GM12878 (cell line): Measurements from ENCODE around the gene IMMP2L. TPM values are rescaled to one million over a fixed set of nuclear protein-coding genes. Genes with fewer than 3 reads are reported as not detected.

Source experiments
- ATAC-seq: fragments of 200-7000 bp; cut with Tn5 transposase; 3 replicates; pipeline ENCODE4 v1.9.1; 2020; ENCODE audit warnings: mild to moderate bottlenecking, moderate library complexity
- BruUV-seq: library from RNA; stranded (reverse); fragments of 400-500 nt; replicated peaks from 2 replicates; lab custom pipeline; 2021; lab: Mats Ljungman, UMichigan
- CTCF ChIA-PET: fragments of 300-600 bp; sonication (Branson Sonifier 250); formaldehyde crosslinking; extraction: SDS; loops from one replicate; lab custom pipeline; 2021; ENCODE audit warnings: inconsistent platforms; lab: Yijun Ruan, JAX
- POLR2A ChIA-PET: fragments of 350-600 bp; formaldehyde crosslinking; extraction: SDS; loops from one replicate; lab custom pipeline; 2021; ENCODE audit warnings: inconsistent platforms; lab: Charles Lee
- RAD21 ChIA-PET: fragments of 300-600 bp; sonication (Branson Sonifier 250); formaldehyde crosslinking; loops from one replicate; lab custom pipeline; 2023; ENCODE audit warnings: antibody characterized with exemption; ENCODE audit not compliant: unreplicated experiment; lab: Charles Lee
- SMC1A ChIA-PET: fragments of 300-600 bp; sonication (Branson Sonifier 250); formaldehyde crosslinking; loops from one replicate; lab custom pipeline; 2023; ENCODE audit not compliant: unreplicated experiment, uncharacterized antibody; lab: Charles Lee
- DNase-seq: peaks from one replicate; pipeline ENCODE4 v3.0.0-alpha.2; 2011; ENCODE audit warnings: low read depth, low spot score
- FAIRE-seq: peaks from 3 replicates; lab custom pipeline; 2011; peaks lifted over from hg19 to GRCh38; lab: Jason Lieb, UNC
- H2AFZ ChIP-seq: 2 replicates; pipeline ENCODE4 v1.6.0; 2011; ENCODE audit warnings: low read depth, low read length, control low read depth; ENCODE audit not compliant: control insufficient read depth
- H3K27ac ChIP-seq: 2 replicates; pipeline ENCODE4 v1.5.1; 2011; ENCODE audit warnings: control low read depth; ENCODE audit not compliant: control insufficient read depth, insufficient read depth
- H3K27me3 ChIP-seq, 2 experiments: replicated peaks in 1 of 2; 2 replicates each; pipeline versions ENCODE4 v1.6.0 to v1.6.1; 2011; ENCODE audit warnings: low read length in 1 of 2; ENCODE audit not compliant: control insufficient read depth in 2 of 2, insufficient read depth in 2 of 2
- H3K36me3 ChIP-seq, 2 experiments: 2 replicates each; pipeline ENCODE4 v1.5.1; 2011; ENCODE audit warnings: low read length in 1 of 2; ENCODE audit not compliant: control insufficient read depth in 2 of 2, insufficient read depth in 2 of 2
- H3K4me1 ChIP-seq: 2 replicates; pipeline ENCODE4 v1.6.1; 2011; ENCODE audit warnings: mild to moderate bottlenecking, low read length, moderate library complexity, mixed read lengths; ENCODE audit not compliant: control insufficient read depth, insufficient read depth
- H3K4me2 ChIP-seq: 2 replicates; pipeline ENCODE4 v1.6.0; 2011; ENCODE audit warnings: control low read depth; ENCODE audit not compliant: control insufficient read depth, insufficient read depth
- H3K4me3 ChIP-seq: fragments of 200-600 bp; sonication (generic); 2 replicates; pipeline ENCODE4 v1.5.1; 2016
- H3K79me2 ChIP-seq: 2 replicates; pipeline ENCODE4 v1.6.0; 2011; ENCODE audit warnings: low read length; ENCODE audit not compliant: control insufficient read depth, insufficient read depth
- H3K9ac ChIP-seq: 2 replicates; pipeline ENCODE4 v1.8.0; 2011; ENCODE audit warnings: low read length, control low read depth, mixed read lengths; ENCODE audit not compliant: control insufficient read depth, insufficient read depth
- H3K9me3 ChIP-seq: replicated peaks from 3 replicates; pipeline ENCODE4 v1.5.1; 2011; ENCODE audit warnings: mild to moderate bottlenecking, low read length; ENCODE audit not compliant: control insufficient read depth, insufficient read depth
- H4K20me1 ChIP-seq: 2 replicates; pipeline ENCODE4 v1.6.0; 2011; ENCODE audit not compliant: control insufficient read depth, insufficient read depth
- BHLHE40 ChIP-seq, 2 experiments: fragments of 450-650 bp in 1 of 2; IDR thresholded peaks; 2 replicates each; pipeline ENCODE4 v1.6.1; 2011 to 2017; ENCODE audit warnings: low read depth in 2 of 2, borderline replicate concordance in 1 of 2, improper control_type of control experiment in 1 of 2, low read length in 1 of 2, mild to moderate bottlenecking in 1 of 2
- CHD2 ChIP-seq: IDR thresholded peaks from 2 replicates; pipeline ENCODE4 v1.6.1; 2011; ENCODE audit warnings: low read depth, low read length, improper control_type of control experiment, borderline replicate concordance
- E2F8 ChIP-seq: fragments of 450-650 bp; IDR thresholded peaks from 2 replicates; pipeline ENCODE4 v1.6.1; 2018; ENCODE audit warnings: mild to moderate bottlenecking, low read depth, moderate library complexity; ENCODE audit not compliant: partially characterized antibody
- ELK1 ChIP-seq: IDR thresholded peaks from 2 replicates; pipeline ENCODE4 v1.6.1; 2012; ENCODE audit warnings: low read depth, low read length, improper control_type of control experiment
- FOXK2 ChIP-seq: fragments of 450-650 bp; IDR thresholded peaks from 2 replicates; pipeline ENCODE4 v1.6.1; 2017; ENCODE audit warnings: mild to moderate bottlenecking, moderate library complexity
- HDAC6 ChIP-seq: fragments of 200-600 bp; sonication (generic); IDR thresholded peaks from one replicate; pipeline ENCODE4 v1.8.0; 2017; ENCODE audit warnings: antibody characterized with exemption; ENCODE audit not compliant: unreplicated experiment
- MAX ChIP-seq: IDR thresholded peaks from 2 replicates; pipeline ENCODE4 v1.6.1; 2012; ENCODE audit warnings: low read depth, low read length, improper control_type of control experiment
- MEF2B ChIP-seq: fragments of 450-650 bp; IDR thresholded peaks from 2 replicates; pipeline ENCODE4 v1.6.1; 2018; ENCODE audit warnings: mild to moderate bottlenecking, moderate library complexity; ENCODE audit not compliant: partially characterized antibody, poor library complexity, severe bottlenecking
- MTA2 ChIP-seq: fragments of 450-650 bp; IDR thresholded peaks from 2 replicates; pipeline ENCODE4 v1.6.1; 2016; ENCODE audit warnings: low read depth, mild to moderate bottlenecking, moderate library complexity
- MTA3 ChIP-seq: IDR thresholded peaks from 2 replicates; pipeline ENCODE4 v1.6.1; 2012; ENCODE audit warnings: low read length, inconsistent platforms, borderline replicate concordance
- NFIC ChIP-seq: IDR thresholded peaks from 2 replicates; pipeline ENCODE4 v1.6.1; 2012; ENCODE audit warnings: low read depth, mild to moderate bottlenecking, inconsistent platforms, low read length, moderate library complexity
- PML ChIP-seq: IDR thresholded peaks from 2 replicates; pipeline ENCODE4 v1.6.1; 2012; ENCODE audit warnings: low read length, inconsistent platforms
- POLR2A ChIP-seq: IDR thresholded peaks from 2 replicates; pipeline ENCODE4 v1.6.1; 2011; ENCODE audit warnings: low read depth, mild to moderate bottlenecking, low read length
- RB1 ChIP-seq: fragments of 450-650 bp; formaldehyde crosslinking; IDR thresholded peaks from 2 replicates; pipeline ENCODE4 v1.6.1; 2017; ENCODE audit warnings: mild to moderate bottlenecking, borderline replicate concordance
- RFX5 ChIP-seq: IDR thresholded peaks from 2 replicates; pipeline ENCODE4 v1.6.1; 2011; ENCODE audit warnings: low read depth, low read length, improper control_type of control experiment
- SIX5 ChIP-seq: IDR thresholded peaks from 2 replicates; pipeline ENCODE4 v1.6.1; 2011; ENCODE audit warnings: mild to moderate bottlenecking, low read depth, low read length, moderate library complexity; ENCODE audit not compliant: severe bottlenecking
- SMAD1 ChIP-seq: fragments of 450-650 bp; IDR thresholded peaks from 2 replicates; pipeline ENCODE4 v1.6.1; 2018; ENCODE audit warnings: mild to moderate bottlenecking, low read depth; ENCODE audit not compliant: partially characterized antibody
- SREBF2 ChIP-seq: IDR thresholded peaks from 2 replicates; pipeline ENCODE4 v1.6.1; 2012; ENCODE audit warnings: mild to moderate bottlenecking, low read length
- ZBTB4 ChIP-seq: fragments of 450-650 bp; formaldehyde crosslinking; IDR thresholded peaks from 2 replicates; pipeline ENCODE4 v1.4.0; 2022; ENCODE audit warnings: mild to moderate bottlenecking, moderate library complexity
- WGBS: methylation state at CpG from one replicate; pipeline ENCODE4 v1.1.6; 2016; ENCODE audit warnings: low lambda C conversion rate; ENCODE audit not compliant: insufficient replicate concordance, insufficient coverage; ENCODE audit errors: missing lambda C conversion rate; 5-methylcytosine and 5-hydroxymethylcytosine counted together
- in situ Hi-C: fragments of 300-500 bp; cut with MboI; formaldehyde crosslinking; loops from 9 replicates; pipeline ENCODE4 v1.14.3; 2018; ENCODE audit warnings: mixed read lengths
- intact Hi-C: fragments of 100-400 bp; cut with micrococcal nuclease; formaldehyde crosslinking; loops from one replicate; pipeline ENCODE4 v1.14.2; 2022; ENCODE audit not compliant: unreplicated experiment
- polyA plus RNA-seq, 11 experiments: library from polyadenylated mRNA; depleted of rRNA in 4 of 11; unstranded in 6 of 11; stranded (reverse) in 5 of 11; fragments of >200 nt; fragmentation: Nextera tagmentation in 4 of 11; fragmentation: Illumina TruSeq in 1 of 11; extraction: Ambion mirVana in 4 of 11; extraction: Trizol in 1 of 11; gene quantifications; 1 replicate in 1 of 11; 2 replicates in 10 of 11; pipeline versions ENCODE4 v1.2.1 to v1.2.3, GENCODE V29; 2011 to 2016; ENCODE audit warnings: inconsistent platforms in 2 of 11, missing spikeins in 2 of 11, low read depth in 1 of 11
- total RNA-seq, 4 experiments: library from RNA; depleted of rRNA in 3 of 4; stranded (reverse); fragments of >200 nt in 3 of 4; fragmentation: Illumina TruSeq in 1 of 4; extraction: Trizol in 1 of 4; gene quantifications; 2 replicates each; pipeline versions ENCODE4 v1.2.1 to v1.2.3, GENCODE V29; 2013 to 2021

Gene IMMP2L
- total and polyA plus RNA-seq, 10 of the 15 experiments (the other 5 are each of a cell fraction or from before 2014, with no cell fraction given) = 12.6 to 46.3 (median 19.6) TPM

GRCh38 chr7:111150709-111151108 lies 411.6 kb downstream of the IMMP2L start:
- H3K27ac ChIP-seq = no peak overlapping the region
- 0% methylated on average over 1 of the region's 1 CpG for WGBS
- FAIRE-seq = no peak
- H3K4me2 ChIP-seq = no peak overlapping the region
- no peak overlapping the region for H3K9ac ChIP-seq
- SMC1A ChIA-PET = interaction anchor here (1.0 to 2.6 kb wide), 2 partner anchors 8 to 13 kb away, joined by 5 to 9 read pairs; no protein-coding TSS in a partner anchor
- POLR2A ChIA-PET = interaction anchor here (0.6 kb wide), 1 partner anchor 58 kb away, joined by 4 read pairs; no protein-coding TSS in a partner anchor
- no peak for DNase-seq
- H3K79me2 ChIP-seq = no peaks in the 10 kb centered on the region
- in situ Hi-C loops (no loop called here), intact Hi-C loops (no loop called here)
- RAD21 ChIA-PET = no interaction called here
- no peaks in the 10 kb centered on the region for H3K36me3 ChIP-seq
- CTCF ChIA-PET = interaction anchor here (0.6 to 1.3 kb wide), 2 partner anchors 13 to 52 kb away, joined by 3 read pairs; no protein-coding TSS in a partner anchor
- no peak overlapping the region for H3K4me3 ChIP-seq
- H3K4me1 ChIP-seq = no peaks in the 10 kb centered on the region
- H4K20me1 ChIP-seq = no peaks in the 10 kb centered on the region
- no peak overlapping the region for H2AFZ ChIP-seq
- no peaks in the 10 kb centered on the region for H3K9me3 ChIP-seq
- no peaks in the 10 kb centered on the region for H3K27me3 ChIP-seq
- ATAC-seq = no peak
- no TSS peak for BruUV-seq
- TF ChIP-seq MAX (no peak), SMAD1 (no peak), MEF2B (no peak), SIX5 (no peak), ELK1 (no peak), PML (no peak), RFX5 (no peak), POLR2A (no peak), RB1 (no peak), HDAC6 (no peak), MTA2 (no peak), BHLHE40 (IDR thresholded peaks at IDR 0.05; ENCODE audit: borderline replicate concordance in 1 of 2, low read depth in 2 of 2, low read length in 1 of 2) (no peak), ZBTB4 (no peak), MTA3 (no peak), NFIC (no peak), E2F8 (no peak), FOXK2 (no peak), CHD2 (no peak), SREBF2 (no peak)
